ENCODE results near the gene ATP6V0A4. TPM values are rescaled to one million over a fixed set of nuclear protein-coding genes. Genes with fewer than 3 reads are reported as not detected.
"Not testable (repeated sequence)": the region's sequence is repeated elsewhere in the genome, so short reads cannot be mapped to it uniquely, and the experiment has no call there.

Gene ATP6V0A4
- total RNA-seq, 2 donors from 2014 or later = 0.29 to 0.44 TPM

- Histone ChIP-seq H3K36me3 (ENCODE audit: control insufficient read depth, insufficient read depth, low read length) (no peaks in the 10 kb centered on the region), H3K9ac (ENCODE audit: extremely low read depth, low read length, poor library complexity, severe bottlenecking) (no peak overlapping the region), H3K27ac (ENCODE audit: low read depth, low read length) (no peak overlapping the region), H3K9me3 (ENCODE audit: control insufficient read depth, low read length) (no peaks in the 10 kb centered on the region), H3K4me3 (ENCODE audit: low read length) (no peak overlapping the region), H3K4me1 (ENCODE audit: control insufficient read depth, insufficient read depth, low read length) (no peaks in the 10 kb centered on the region), H3K27me3 (ENCODE audit: control insufficient read depth, insufficient read depth, low read length, poor library complexity, severe bottlenecking) (no peaks in the 10 kb centered on the region)
- H3K27me3 Mint-ChIP-seq (ENCODE audit: insufficient read depth) = no peaks in the 10 kb centered on the region
- H3K9me3 Mint-ChIP-seq = peaks cover 3% of the 10 kb centered on the region
- H3K27ac Mint-ChIP-seq = no peak overlapping the region
- 70 to 73% methylated on average over 2 to 6 of the region's 6 CpGs for WGBS, 2 experiments (ENCODE audit: insufficient coverage in 1 of 2, insufficient read length in 1 of 2)
- H3K36me3 Mint-ChIP-seq (ENCODE audit: low read depth) = no peaks in the 10 kb centered on the region
- TF ChIP-seq CTCF (conservative IDR thresholded peaks at IDR 0.05) = no peak
- no peak overlapping the region for H3K4me3 Mint-ChIP-seq
- no peak for DNase-seq
- peaks cover 3% of the 10 kb centered on the region for H3K4me1 Mint-ChIP-seq
Observed at GRCh38 chr7:138735399-138735798, 62.6 kb downstream of the ATP6V0A4 start.

- not testable (repeated sequence) for H3K27me3 ChIP-seq (ENCODE audit: control insufficient read depth, insufficient read depth, low read length, poor library complexity, severe bottlenecking); H3K36me3 ChIP-seq (ENCODE audit: control insufficient read depth, insufficient read depth, low read length); H3K9me3 ChIP-seq (ENCODE audit: control insufficient read depth, low read length); H3K27me3 Mint-ChIP-seq (ENCODE audit: insufficient read depth); H3K4me3 ChIP-seq (ENCODE audit: low read length); H3K27ac ChIP-seq (ENCODE audit: low read depth, low read length); H3K4me3 Mint-ChIP-seq; H3K27ac Mint-ChIP-seq; H3K9me3 Mint-ChIP-seq; H3K9ac ChIP-seq (ENCODE audit: extremely low read depth, low read length, poor library complexity, severe bottlenecking); DNase-seq; H3K4me1 ChIP-seq (ENCODE audit: control insufficient read depth, insufficient read depth, low read length); H3K4me1 Mint-ChIP-seq; H3K36me3 Mint-ChIP-seq (ENCODE audit: low read depth)
- WGBS, 2 experiments (ENCODE audit: insufficient coverage in 1 of 2, insufficient read length in 1 of 2) = 91% methylated on average over 1 to 5 of the region's 5 CpGs
Observed at GRCh38 chr7:138731733-138732132, 66.3 kb downstream of the ATP6V0A4 start.

DNA sequence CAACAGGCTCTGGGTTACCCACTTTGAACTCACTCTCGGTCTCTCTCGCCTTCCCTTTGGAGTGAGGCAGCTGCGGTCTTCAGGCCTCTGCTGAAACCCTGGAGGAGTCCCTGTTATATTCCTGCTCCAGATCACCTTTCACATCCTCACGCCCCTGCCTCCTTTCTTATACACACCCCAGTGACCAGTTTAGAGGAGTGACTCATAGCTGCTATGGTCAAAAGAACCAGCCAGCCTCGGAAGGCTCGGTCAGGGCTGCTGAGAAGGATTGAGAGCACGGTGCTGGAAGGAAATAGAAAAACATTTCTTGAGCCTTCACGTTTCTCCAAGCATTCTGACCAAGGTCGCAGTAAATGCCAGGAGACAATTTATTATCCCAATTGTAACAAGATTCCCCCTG lies 68.6 kb downstream of the ATP6V0A4 start:
- Mint-ChIP-seq H3K27ac (no peak overlapping the region), H3K9me3 (no peaks in the 10 kb centered on the region), H3K4me1 (no peaks in the 10 kb centered on the region), H3K4me3 (no peak overlapping the region), H3K36me3 (ENCODE audit: low read depth) (no peaks in the 10 kb centered on the region), H3K27me3 (ENCODE audit: insufficient read depth) (no peaks in the 10 kb centered on the region)
- no peaks in the 10 kb centered on the region for H3K4me1 ChIP-seq (ENCODE audit: control insufficient read depth, insufficient read depth, low read length)
- H3K9me3 ChIP-seq (ENCODE audit: control insufficient read depth, low read length) = no peaks in the 10 kb centered on the region
- H3K9ac ChIP-seq (ENCODE audit: extremely low read depth, low read length, poor library complexity, severe bottlenecking) = no peak overlapping the region
- DNase-seq = no peak
- H3K27me3 ChIP-seq (ENCODE audit: control insufficient read depth, insufficient read depth, low read length, poor library complexity, severe bottlenecking) = no peaks in the 10 kb centered on the region
- H3K27ac ChIP-seq (ENCODE audit: low read depth, low read length) = no peak overlapping the region
- WGBS, 2 experiments (ENCODE audit: insufficient coverage in 1 of 2, insufficient read length in 1 of 2) = 89 to 93% methylated on average over 7 to 9 of the region's 9 CpGs
- TF ChIP-seq CTCF (conservative IDR thresholded peaks at IDR 0.05) = no peak
- H3K36me3 ChIP-seq (ENCODE audit: control insufficient read depth, insufficient read depth, low read length) = no peaks in the 10 kb centered on the region
- H3K4me3 ChIP-seq (ENCODE audit: low read length) = no peak overlapping the region
